Measurements from ENCODE around the gene MIB2. TPM values are rescaled to one million over a fixed set of nuclear protein-coding genes. Genes with fewer than 3 reads are reported as not detected.

The MIB2 gene
- total RNA-seq, 1 donor from 2014 or later, result 65.1 TPM

- ATAC-seq (no peak), DNase-seq (ENCODE audit: low spot score) (no peak)
These were observed 1.7 kb upstream of the MIB2 start for GRCh38 chr1:1613509-1614082.

- ATAC-seq, result peak; percentile 19
These were observed 921 bp upstream of the MIB2 start for GRCh38 chr1:1614204-1614953.

GRCh38 chr1:1614954-1615255, 395 bp upstream of the MIB2 start:
- no peak for DNase-seq (ENCODE audit: low spot score)
- ATAC-seq, result no peak

More at GRCh38 chr1:1614204-1614953, 921 bp upstream of the MIB2 start:
- no peak for DNase-seq (ENCODE audit: low spot score)

DNA sequence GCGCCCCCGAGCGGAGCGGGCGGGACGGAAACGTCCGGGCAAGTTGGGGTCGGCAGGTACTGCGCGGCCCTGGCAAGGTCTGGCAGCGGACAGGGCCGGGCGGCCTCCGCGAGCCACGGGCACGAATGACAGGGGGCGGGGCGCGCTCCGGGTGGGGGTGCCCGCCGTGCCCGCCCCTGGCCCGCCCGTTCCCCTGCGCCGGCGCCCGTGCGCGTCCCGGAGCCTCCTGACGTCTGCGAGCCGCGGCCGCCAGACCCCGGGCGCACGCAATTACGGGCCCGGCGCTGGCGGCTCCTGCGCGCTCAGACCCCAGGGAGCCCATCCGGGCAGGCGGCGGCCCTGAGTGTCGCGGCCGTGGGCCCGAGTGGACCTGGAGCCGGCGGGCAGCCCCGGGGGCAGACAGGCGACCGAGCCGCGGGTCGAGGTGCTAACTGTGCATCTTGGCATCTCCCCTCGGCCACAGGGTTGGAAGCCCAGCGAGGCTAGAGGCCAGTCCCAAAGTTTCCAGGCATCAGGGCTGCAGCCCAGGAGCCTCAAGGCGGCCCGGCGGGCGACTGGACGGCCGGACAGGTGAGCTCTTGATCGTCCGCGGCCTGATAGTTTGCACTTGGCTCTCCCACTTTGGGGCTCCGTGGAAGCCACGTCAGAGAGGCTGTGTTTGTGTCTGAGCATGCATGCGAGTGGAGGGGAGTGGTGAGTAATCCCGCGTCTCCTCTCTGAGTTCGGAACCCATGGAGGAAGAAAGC, 918 bp downstream of the MIB2 start:
- peak; percentile 44 for ATAC-seq
- peak; percentile 70 for DNase-seq (ENCODE audit: low spot score)

DNA sequence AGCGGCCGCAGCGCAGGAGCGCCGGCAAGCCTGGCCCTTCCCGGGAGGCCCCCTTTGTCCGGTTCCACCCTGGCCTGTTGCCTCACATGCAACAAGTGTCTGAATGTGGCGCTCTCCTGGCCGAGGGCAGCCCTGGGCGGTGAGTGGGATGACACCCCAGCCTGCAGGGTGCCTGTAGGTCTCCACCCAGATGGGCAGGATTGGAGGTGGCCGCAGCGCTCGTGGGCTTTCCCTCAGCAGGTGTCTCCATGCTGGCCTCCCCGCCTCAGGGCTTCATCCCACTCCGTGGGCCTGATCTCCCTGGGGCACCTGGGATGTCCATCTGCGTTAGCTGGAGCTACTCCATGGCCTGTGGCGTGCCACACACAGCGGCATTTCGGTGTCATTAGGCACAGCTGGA, 1.5 kb downstream of the MIB2 start:
- ATAC-seq (no peak), DNase-seq (ENCODE audit: low spot score) (no peak)

DNA sequence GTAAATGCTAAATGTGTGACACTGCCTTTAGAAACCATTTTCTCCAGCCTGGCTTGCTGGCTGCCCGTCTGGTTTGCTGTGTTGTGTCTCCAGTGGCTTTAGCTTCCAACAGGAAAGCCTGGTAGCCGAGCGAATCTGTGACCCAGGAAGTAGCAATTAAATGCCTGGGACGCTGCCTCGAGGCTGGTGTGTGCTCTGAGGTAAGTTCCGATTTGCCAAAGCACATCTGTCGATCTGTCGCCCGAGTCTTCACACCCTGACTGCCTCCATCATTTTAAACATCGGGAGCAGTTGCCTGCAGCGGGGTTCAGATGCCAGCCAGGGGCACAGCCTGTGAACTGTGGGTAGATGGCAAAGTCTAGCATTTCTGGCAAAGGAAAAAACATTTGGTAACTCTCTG, 2.2 kb downstream of the MIB2 start:
- DNase-seq (ENCODE audit: low spot score) (no peak), ATAC-seq (no peak)

- no peak for DNase-seq (ENCODE audit: low spot score)
These were observed 2.6 kb downstream of the MIB2 start for GRCh38 chr1:1617925-1618324.

GRCh38 chr1:1618396-1619068, 3.2 kb downstream of the MIB2 start:
- DNase-seq (ENCODE audit: low spot score), result no peak
- ATAC-seq, result no peak

More at GRCh38 chr1:1617925-1618324, 2.6 kb downstream of the MIB2 start:
- ATAC-seq, result no peak

- ATAC-seq (peak; percentile 52), DNase-seq (ENCODE audit: low spot score) (peak; percentile 88)
These were observed 4.6 kb downstream of the MIB2 start for GRCh38 chr1:1619917-1620361.

- no peak for DNase-seq (ENCODE audit: low spot score)
- no peak for ATAC-seq
These were observed 5.3 kb downstream of the MIB2 start for GRCh38 chr1:1620433-1621139.

- ATAC-seq (no peak), DNase-seq (ENCODE audit: low spot score) (no peak)
These were observed 6.1 kb downstream of the MIB2 start for GRCh38 chr1:1621173-1622009.

DNA sequence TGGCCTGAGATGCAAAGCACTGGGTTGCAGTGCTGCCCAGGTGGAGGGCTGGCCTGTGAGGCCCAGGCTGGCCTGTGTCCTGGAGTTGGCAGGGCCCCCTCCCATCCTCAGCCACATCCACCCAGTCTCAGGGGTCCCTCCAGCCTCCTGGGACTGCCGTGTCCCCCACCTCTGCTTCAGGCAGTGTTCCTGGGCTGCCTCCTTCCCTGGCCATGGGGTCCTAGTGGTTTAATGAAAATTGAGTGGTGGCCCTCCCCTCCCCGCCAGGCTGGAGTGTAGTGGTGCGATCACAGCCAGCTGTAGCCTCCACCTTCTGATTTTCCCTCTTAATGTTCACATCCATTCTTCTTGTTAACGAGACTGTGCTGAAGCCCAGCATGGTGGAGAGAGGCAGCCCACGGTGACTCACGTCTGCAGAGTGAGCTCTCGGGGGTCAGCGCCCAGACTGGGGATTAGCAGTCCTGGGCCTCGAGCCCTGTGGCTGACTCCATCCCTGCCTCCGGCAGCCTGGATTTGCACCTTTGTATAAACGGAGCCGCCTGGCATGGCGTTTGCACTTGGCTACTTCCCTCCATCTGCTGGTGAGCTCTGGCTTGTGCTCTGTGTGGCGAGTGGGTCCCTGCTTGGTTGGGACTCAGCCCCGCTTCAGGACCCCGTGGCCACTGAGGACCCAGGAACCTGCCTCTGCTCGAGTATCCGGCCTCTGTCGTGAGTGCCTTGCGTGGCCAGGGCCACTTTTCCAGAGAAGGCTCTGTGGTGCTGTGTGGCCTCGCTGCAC, 6.9 kb downstream of the MIB2 start:
- ATAC-seq, result no peak
- DNase-seq (ENCODE audit: low spot score), result no peak

- no peak for ATAC-seq
- DNase-seq (ENCODE audit: low spot score), result no peak
These were observed 7.4 kb downstream of the MIB2 start for GRCh38 chr1:1622788-1623094.

DNA sequence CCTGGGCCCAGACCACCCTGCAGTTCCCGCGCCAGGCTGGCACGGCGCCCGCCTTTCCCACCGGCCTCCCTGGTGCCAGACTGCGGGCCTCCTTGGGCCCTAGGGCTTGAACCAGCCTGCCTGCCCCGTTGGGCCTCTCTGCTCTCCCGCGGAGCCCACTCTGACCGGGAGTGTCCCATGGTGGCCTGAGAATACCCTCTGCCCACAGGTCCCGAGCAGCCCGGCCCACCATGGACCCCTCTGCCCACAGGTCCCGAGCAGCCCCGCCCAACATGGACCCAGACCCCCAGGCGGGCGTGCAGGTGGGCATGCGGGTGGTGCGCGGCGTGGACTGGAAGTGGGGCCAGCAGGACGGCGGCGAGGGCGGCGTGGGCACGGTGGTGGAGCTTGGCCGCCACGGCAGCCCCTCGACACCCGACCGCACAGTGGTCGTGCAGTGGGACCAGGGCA, 7.9 kb downstream of the MIB2 start:
- DNase-seq (ENCODE audit: low spot score) (no peak), ATAC-seq (no peak)

- ATAC-seq (no peak), DNase-seq (ENCODE audit: low spot score) (no peak)
These were observed 8.5 kb downstream of the MIB2 start for GRCh38 chr1:1623631-1624442.

- DNase-seq (ENCODE audit: low spot score) (no peak), ATAC-seq (no peak)
These were observed 9.4 kb downstream of the MIB2 start for GRCh38 chr1:1624443-1625403.

DNA sequence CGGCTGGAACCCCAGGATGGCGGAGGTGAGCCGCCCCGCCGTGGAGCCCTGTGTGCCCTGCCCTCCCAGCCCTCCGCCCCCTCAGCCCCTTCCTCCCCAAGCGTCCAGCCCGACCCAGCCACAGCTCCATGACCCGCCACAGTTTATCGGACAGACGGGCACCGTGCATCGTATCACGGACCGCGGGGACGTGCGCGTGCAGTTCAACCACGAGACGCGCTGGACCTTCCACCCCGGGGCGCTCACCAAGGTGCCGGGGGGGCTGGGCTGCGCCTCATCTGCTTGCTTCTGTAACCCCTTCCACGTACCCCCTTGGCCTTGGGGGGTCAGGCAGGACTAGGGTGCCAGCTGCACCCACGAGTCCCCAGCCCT, 10.1 kb downstream of the MIB2 start:
- DNase-seq (ENCODE audit: low spot score), result no peak
- no peak for ATAC-seq

Data from left lobe of liver (tissue), 2 donors.